Uterine smooth muscle cell (primary cell): Measurements from ENCODE around the gene KLK6. TPM values are rescaled to one million over a fixed set of nuclear protein-coding genes. Genes with fewer than 3 reads are reported as not detected.

Source experiments
- total RNA-seq: library from RNA; depleted of rRNA; stranded (reverse); fragments of >200 nt; gene quantifications from 2 replicates; pipeline ENCODE4 v1.2.3, GENCODE V29; 2014

KLK6 gene
- not detected in 2 replicates for total RNA-seq

DNA sequence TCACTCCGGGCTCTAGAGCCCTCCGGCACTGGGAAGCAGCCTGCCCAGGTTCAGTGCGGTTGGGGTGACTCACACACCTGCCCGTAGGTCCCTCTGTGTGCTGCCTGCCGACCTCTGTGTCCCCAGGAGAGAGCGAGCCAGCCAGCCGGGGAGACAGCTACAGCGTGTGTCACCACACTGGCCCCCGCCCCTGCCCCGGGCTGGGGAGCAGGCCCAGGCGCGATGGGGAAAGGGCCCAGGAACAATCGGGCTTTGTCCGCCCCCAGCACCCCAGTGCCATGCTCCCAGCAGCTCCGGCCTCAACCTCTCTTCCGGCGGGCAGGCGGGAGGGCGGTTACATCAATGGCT, at the start of gene KLK6:
Gene KLK6 (minus strand): TSS at position 179 of the 348 bp plus-strand sequence. CDS start 1,487 bp downstream, outside the sequence.

DNA sequence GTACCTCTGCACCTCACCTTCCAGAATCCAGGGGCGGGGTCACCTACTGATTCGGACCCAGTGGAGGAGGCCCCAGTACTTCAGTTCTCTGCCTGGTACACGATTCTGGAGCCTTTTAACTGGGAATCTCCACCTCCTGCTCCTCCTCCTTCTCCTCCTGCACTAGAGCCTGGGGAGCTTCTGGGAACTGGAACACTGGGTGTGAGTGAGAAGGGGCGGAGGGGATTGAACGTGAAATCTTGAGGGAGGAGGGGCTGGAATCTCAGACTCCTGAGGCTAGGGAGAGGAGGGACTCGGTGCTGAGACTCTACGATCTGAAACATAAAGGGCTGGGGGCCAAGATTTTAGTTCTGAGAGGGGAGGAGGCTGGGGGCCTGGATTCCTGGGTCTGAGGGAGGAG, 32.1 kb upstream of the KLK6 start, which contains the start of gene KLK8:
Gene KLK8 (minus strand): TSS at position 90 of the 400 bp plus-strand sequence. CDS start 437 bp downstream, outside the sequence.

DNA sequence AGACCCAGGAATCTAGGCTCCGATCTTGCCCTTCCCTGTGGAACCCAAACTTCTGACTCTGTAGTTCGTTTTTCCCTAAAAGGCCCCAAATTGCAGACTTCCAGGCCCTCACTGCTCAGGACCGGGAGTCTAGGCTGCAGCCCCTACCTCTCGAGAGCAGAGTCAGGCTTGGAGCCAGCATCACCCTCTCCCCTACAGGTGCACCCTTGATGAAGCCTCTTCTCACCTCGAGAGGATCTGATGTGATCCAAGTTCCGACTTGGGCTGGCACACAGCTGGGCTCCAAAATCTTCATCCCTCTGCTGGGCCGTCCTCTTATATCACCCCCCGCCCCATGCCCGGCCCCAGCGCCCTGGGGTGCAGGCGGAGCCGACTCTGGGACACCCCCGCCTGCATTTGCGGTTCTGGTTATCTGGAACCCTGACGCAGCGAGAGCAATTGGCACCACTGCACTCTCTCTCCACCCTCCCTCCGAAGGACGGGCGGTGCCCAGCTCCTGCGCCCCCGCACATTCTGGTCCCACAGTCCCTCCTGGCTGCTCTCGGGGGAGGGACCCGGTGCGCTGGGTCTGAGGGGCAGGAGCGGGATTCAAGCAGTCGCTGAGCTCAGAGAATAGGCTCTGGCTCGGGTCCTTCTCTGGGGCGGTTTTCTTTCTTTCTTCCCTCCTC, 14.4 kb upstream of the KLK6 start, which contains the start of gene KLK7:
Gene KLK7 (minus strand): TSS at position 293 of the 668 bp plus-strand sequence. CDS start 1,518 bp downstream, outside the sequence.

DNA sequence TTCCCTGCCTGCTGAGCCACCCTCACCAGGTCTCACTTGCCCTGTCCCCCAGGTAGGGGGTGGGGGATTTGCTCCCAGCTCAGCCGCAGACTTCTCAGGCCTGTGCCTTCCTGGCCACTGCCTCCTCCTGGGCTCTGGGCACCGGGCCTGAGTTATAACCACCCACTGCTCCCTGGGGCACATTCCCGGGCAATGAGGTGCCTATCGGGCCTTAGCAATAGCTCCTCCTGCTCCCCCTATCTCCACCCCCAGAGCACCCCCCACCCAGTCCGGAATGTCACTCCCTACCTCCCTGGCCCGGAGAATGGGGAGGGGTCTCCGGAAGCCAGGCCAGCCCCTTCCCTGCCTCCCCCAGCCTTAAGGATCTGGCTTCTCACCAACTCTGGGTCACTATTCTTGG, 16.5 kb downstream of the KLK6 start, which contains the start of gene KLK5:
Gene KLK5 (minus strand): TSS at position 129 of the 400 bp plus-strand sequence. CDS start 381 bp downstream, outside the sequence.

DNA sequence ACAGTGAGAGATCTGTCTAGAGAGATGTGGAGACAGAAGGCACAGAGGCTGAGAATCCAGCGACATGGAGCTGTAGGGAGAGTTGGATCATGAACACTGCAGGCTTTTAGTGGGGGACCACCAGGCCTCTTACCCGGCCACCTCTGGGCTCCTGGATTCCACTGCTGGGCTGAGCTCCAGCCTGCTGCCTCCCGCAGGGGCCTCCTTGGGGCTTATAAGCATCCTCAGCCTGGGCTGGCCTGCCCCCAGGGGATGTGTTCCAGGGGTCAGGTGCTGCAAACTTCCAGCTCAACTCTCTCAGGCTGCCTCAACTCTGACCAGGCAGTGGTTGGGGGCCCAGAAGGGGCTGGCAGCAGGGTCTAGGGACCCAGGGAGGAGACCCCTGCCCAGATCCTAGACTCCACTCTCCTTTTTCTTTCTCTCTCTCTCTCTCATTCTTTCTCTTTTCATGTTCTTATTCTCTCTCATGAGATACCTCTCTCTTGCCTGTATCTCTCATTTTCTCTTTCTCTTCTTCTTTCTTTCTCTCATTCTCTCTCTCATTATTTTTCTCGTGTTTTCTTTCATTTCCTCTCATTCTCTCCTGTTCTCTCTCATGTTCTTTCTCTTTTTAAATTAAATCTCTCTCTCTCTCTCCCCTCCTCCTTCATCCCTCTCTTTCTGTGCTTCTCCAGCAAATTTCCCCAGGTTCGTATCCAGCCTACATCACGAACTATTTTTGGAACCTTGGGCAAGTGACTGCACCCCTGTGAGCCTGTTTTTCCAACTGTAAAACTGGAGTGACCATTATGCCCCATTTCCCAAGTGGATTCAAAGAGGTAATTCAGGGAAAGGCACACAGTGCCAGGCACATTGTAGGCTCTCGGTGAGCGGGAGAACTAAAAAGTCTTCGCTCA, 57.9 kb downstream of the KLK6 start, which contains the start of gene KLK4:
Gene KLK4 (minus strand): TSS at position 190 of the 896 bp plus-strand sequence. CDS start 657 bp downstream, outside the sequence.

Other genes with a start within 250 kb of the KLK6 start
- 13.0 and 26.0 TPM in 2 replicates for gene SHANK1, start 249.8 kb downstream of the KLK6 start, total RNA-seq
- 79.9 and 87.2 TPM in 2 replicates for gene CLEC11A, start 246.2 kb downstream of the KLK6 start, total RNA-seq
- not detected in 2 replicates for gene GPR32, start 199.1 kb downstream of the KLK6 start, total RNA-seq
- not detected in 2 replicates for gene ACP4, start 179.2 kb downstream of the KLK6 start, total RNA-seq
- not detected in 2 replicates for gene KLK1, start 145.8 kb downstream of the KLK6 start, total RNA-seq
- not detected in 2 replicates for gene KLK15, start 136.0 kb downstream of the KLK6 start, total RNA-seq
- not detected in 2 replicates for gene KLK3, start 114.7 kb downstream of the KLK6 start, total RNA-seq
- 0.22 TPM in 1 of 2 replicates, not detected in the other for gene KLK2, start 96.2 kb downstream of the KLK6 start, total RNA-seq
- not detected in 2 replicates for gene KLK4, start 58.2 kb downstream of the KLK6 start, total RNA-seq
- not detected in 2 replicates for gene KLK5, start 16.6 kb downstream of the KLK6 start, total RNA-seq
- not detected in 2 replicates for gene KLK7, start 14.3 kb upstream of the KLK6 start, total RNA-seq
- gene KLK8, start 32.0 kb upstream of the KLK6 start, total RNA-seq: not detected in 2 replicates
- not detected in 2 replicates for gene KLK10, start 50.1 kb upstream of the KLK6 start, total RNA-seq
- not detected in 2 replicates for gene KLK11, start 57.0 kb upstream of the KLK6 start, total RNA-seq
- gene KLK12, start 65.4 kb upstream of the KLK6 start, total RNA-seq: not detected in 2 replicates
- not detected in 2 replicates for gene KLK13, start 95.5 kb upstream of the KLK6 start, total RNA-seq
- gene KLK14, start 113.3 kb upstream of the KLK6 start, total RNA-seq: not detected in 2 replicates
- 9.5 and 11.1 TPM in 2 replicates for gene CTU1, start 138.8 kb upstream of the KLK6 start, total RNA-seq
- gene SIGLEC9, start 155.3 kb upstream of the KLK6 start, total RNA-seq: 0.44 TPM in 1 of 2 replicates, not detected in the other
- gene SIGLEC7, start 172.7 kb upstream of the KLK6 start, total RNA-seq: not detected in 2 replicates